Keratinocyte (primary cell): ENCODE measurements around the gene MAD2L2. TPM values are rescaled to one million over a fixed set of nuclear protein-coding genes. Genes with fewer than 3 reads are reported as not detected.

Source experiments
- DNase-seq: peaks from one replicate; pipeline ENCODE4 v3.0.0-alpha.2; 2011; ENCODE audit warnings: low read depth, missing footprints, low spot score
- FAIRE-seq: peaks from 2 replicates; lab custom pipeline; 2011; peaks lifted over from hg19 to GRCh38; lab: Jason Lieb, UNC
- H2AFZ ChIP-seq: 2 replicates; pipeline ENCODE4 v1.6.0; 2012; ENCODE audit warnings: low read length, control low read depth, inconsistent platforms; ENCODE audit not compliant: control insufficient read depth
- H3K27ac ChIP-seq: 2 replicates; pipeline ENCODE4 v1.5.1; 2011; ENCODE audit warnings: low read length; ENCODE audit not compliant: control insufficient read depth, insufficient read depth
- H3K27me3 ChIP-seq: 3 replicates; pipeline ENCODE4 v1.6.0; 2011; ENCODE audit warnings: low read length; ENCODE audit not compliant: control insufficient read depth, insufficient read depth; ENCODE audit errors: extremely low read depth
- H3K36me3 ChIP-seq, 2 experiments: 2 replicates in 1 of 2; 3 replicates in 1 of 2; pipeline ENCODE4 v1.5.1; 2011; ENCODE audit warnings: low read length in 2 of 2, mild to moderate bottlenecking in 1 of 2; ENCODE audit not compliant: control insufficient read depth in 2 of 2, insufficient read depth in 2 of 2; ENCODE audit errors: extremely low read depth in 1 of 2
- H3K4me1 ChIP-seq: 3 replicates; pipeline ENCODE4 v1.5.1; 2011; ENCODE audit warnings: low read length; ENCODE audit not compliant: control insufficient read depth, insufficient read depth; ENCODE audit errors: extremely low read depth
- H3K4me2 ChIP-seq: 3 replicates; pipeline ENCODE4 v1.6.0; 2011; ENCODE audit warnings: low read depth, low read length; ENCODE audit not compliant: control insufficient read depth, insufficient read depth; ENCODE audit errors: extremely low read depth
- H3K4me3 ChIP-seq, 3 experiments: fragments of 200-600 bp in 1 of 3; sonication (generic) in 1 of 3; 2 replicates in 2 of 3; 3 replicates in 1 of 3; pipeline ENCODE4 v1.5.1; 2011 to 2016; ENCODE audit warnings: low read length in 3 of 3, mild to moderate bottlenecking in 3 of 3, control low read depth in 2 of 3, inconsistent platforms in 1 of 3, low read depth in 1 of 3, mixed read lengths in 1 of 3, mixed run types in 1 of 3, moderate library complexity in 1 of 3; ENCODE audit not compliant: control insufficient read depth in 2 of 3, insufficient read depth in 2 of 3; ENCODE audit errors: extremely low read depth in 1 of 3
- H3K79me2 ChIP-seq: 2 replicates; pipeline ENCODE4 v1.6.0; 2012; ENCODE audit warnings: low read length; ENCODE audit not compliant: control insufficient read depth, insufficient read depth
- H3K9ac ChIP-seq: 3 replicates; pipeline ENCODE4 v1.6.0; 2011; ENCODE audit warnings: low read length; ENCODE audit not compliant: control insufficient read depth, insufficient read depth; ENCODE audit errors: extremely low read depth
- H3K9me1 ChIP-seq: 3 replicates; pipeline ENCODE4 v1.6.0; 2011; ENCODE audit warnings: low read length; ENCODE audit not compliant: control insufficient read depth, insufficient read depth; ENCODE audit errors: extremely low read depth
- H3K9me3 ChIP-seq: 2 replicates; pipeline ENCODE4 v1.5.1; 2012; ENCODE audit warnings: low read depth, low read length; ENCODE audit not compliant: control insufficient read depth
- H4K20me1 ChIP-seq: 3 replicates; pipeline ENCODE4 v1.6.0; 2011; ENCODE audit warnings: low read length; ENCODE audit not compliant: control insufficient read depth, insufficient read depth; ENCODE audit errors: extremely low read depth
- EZH2 ChIP-seq: IDR thresholded peaks from one replicate; pipeline ENCODE4 v1.6.1; 2012; ENCODE audit warnings: inconsistent platforms, mild to moderate bottlenecking, low read length, moderate library complexity
- dilution Hi-C: fragments of 300-500 bp; cut with MboI; formaldehyde crosslinking; loops from one replicate; pipeline ENCODE4 v1.7.0; 2020; ENCODE audit warnings: low sequenced_read_pairs; ENCODE audit not compliant: extremely low pct_ligation_motif_present
- polyA plus RNA-seq, 5 experiments: library from polyadenylated mRNA; depleted of rRNA in 3 of 5; stranded (reverse) in 3 of 5; stranded (forward) in 1 of 5; unstranded in 1 of 5; fragments of >200 nt; gene quantifications; 1 replicate in 1 of 5; 2 replicates in 3 of 5; 3 replicates in 1 of 5; pipeline versions ENCODE4 v1.2.1 to v1.2.3, GENCODE V29; 2011 to 2012; ENCODE audit warnings: missing spikeins in 2 of 5, low read depth in 1 of 5, low replicate concordance in 1 of 5
- TF ChIP-seq, protein P1 (sequence below), 3 experiments: IDR thresholded peaks in 1 of 3; conservative IDR thresholded peaks in 1 of 3; optimal IDR thresholded peaks in 1 of 3; 2 replicates in 2 of 3; 3 replicates in 1 of 3; pipeline versions ENCODE3 to v1.5.1; 2011; ENCODE audit warnings: low read length in 3 of 3, mild to moderate bottlenecking in 3 of 3, moderate library complexity in 2 of 3, control low read depth in 1 of 3, inconsistent platforms in 1 of 3; ENCODE audit not compliant: insufficient read depth in 2 of 3; ENCODE audit errors: extremely low read depth in 1 of 3

Gene MAD2L2
- polyA plus RNA-seq, 1 donor (not counting 4 experiments of a cell fraction or from before 2014, with no cell fraction given), result 24.8 TPM

DNA sequence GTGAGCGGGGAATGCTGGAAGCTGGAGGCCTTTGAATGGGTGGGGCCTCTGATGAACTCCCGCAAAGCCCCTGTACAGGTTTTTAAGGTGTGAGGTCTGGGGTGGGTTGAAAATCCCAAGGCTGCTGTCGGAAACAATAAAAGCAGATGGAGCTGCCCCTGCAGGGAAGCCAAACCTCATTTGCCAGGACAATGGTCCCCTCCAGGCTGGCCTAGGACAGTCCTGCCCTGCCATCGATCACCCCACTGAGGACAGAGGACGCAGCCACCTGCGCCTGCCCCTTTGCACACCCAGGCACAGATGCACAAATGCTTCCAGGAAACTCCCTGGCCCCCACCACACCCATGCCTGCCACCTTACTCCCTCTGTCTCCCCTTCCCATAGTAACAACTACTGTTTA, 14.9 kb upstream of the MAD2L2 start:
- no peak for DNase-seq
- H3K27me3 ChIP-seq, result peaks cover 55% of the 10 kb centered on the region
- H3K27ac ChIP-seq, result no peak overlapping the region
- dilution Hi-C loops, result no loop called here
- H3K4me1 ChIP-seq, result peaks cover 13% of the 10 kb centered on the region
- H3K9me3 ChIP-seq, result no peaks in the 10 kb centered on the region
- H3K9ac ChIP-seq, result no peak overlapping the region
- no peak overlapping the region for H3K4me3 ChIP-seq
- no peak for TF ChIP-seq EZH2
- TF ChIP-seq, protein P1, sequence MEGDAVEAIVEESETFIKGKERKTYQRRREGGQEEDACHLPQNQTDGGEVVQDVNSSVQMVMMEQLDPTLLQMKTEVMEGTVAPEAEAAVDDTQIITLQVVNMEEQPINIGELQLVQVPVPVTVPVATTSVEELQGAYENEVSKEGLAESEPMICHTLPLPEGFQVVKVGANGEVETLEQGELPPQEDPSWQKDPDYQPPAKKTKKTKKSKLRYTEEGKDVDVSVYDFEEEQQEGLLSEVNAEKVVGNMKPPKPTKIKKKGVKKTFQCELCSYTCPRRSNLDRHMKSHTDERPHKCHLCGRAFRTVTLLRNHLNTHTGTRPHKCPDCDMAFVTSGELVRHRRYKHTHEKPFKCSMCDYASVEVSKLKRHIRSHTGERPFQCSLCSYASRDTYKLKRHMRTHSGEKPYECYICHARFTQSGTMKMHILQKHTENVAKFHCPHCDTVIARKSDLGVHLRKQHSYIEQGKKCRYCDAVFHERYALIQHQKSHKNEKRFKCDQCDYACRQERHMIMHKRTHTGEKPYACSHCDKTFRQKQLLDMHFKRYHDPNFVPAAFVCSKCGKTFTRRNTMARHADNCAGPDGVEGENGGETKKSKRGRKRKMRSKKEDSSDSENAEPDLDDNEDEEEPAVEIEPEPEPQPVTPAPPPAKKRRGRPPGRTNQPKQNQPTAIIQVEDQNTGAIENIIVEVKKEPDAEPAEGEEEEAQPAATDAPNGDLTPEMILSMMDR (optimal IDR thresholded peaks at IDR 0.05 in 1 of 3, IDR thresholded peaks at IDR 0.05 in 1 of 3, conservative IDR thresholded peaks at IDR 0.05 in 1 of 3; ENCODE audit: extremely low read depth in 1 of 3, insufficient read depth in 2 of 3, low read length in 3 of 3), result no peak
- H2AFZ ChIP-seq, result no peak overlapping the region
- H4K20me1 ChIP-seq, result no peaks in the 10 kb centered on the region
- FAIRE-seq, result no peak
- H3K9me1 ChIP-seq, result no peaks in the 10 kb centered on the region
- no peaks in the 10 kb centered on the region for H3K36me3 ChIP-seq
- no peaks in the 10 kb centered on the region for H3K79me2 ChIP-seq
- no peak overlapping the region for H3K4me2 ChIP-seq

GRCh38 chr1:11693917-11694316, 13.0 kb upstream of the MAD2L2 start:
- no peak overlapping the region for H2AFZ ChIP-seq
- peaks cover 14% of the 10 kb centered on the region for H3K4me1 ChIP-seq
- no peaks in the 10 kb centered on the region for H3K9me1 ChIP-seq
- FAIRE-seq (no peak), DNase-seq (no peak)
- no peaks in the 10 kb centered on the region for H3K79me2 ChIP-seq
- no peak overlapping the region for H3K9ac ChIP-seq
- no peak overlapping the region for H3K27ac ChIP-seq
- H3K4me2 ChIP-seq, result no peak overlapping the region
- TF ChIP-seq, protein P1 (optimal IDR thresholded peaks at IDR 0.05 in 1 of 3, IDR thresholded peaks at IDR 0.05 in 1 of 3, conservative IDR thresholded peaks at IDR 0.05 in 1 of 3; ENCODE audit: extremely low read depth in 1 of 3, insufficient read depth in 2 of 3, low read length in 3 of 3), result no peak
- TF ChIP-seq EZH2, result no peak
- H4K20me1 ChIP-seq, result no peaks in the 10 kb centered on the region
- dilution Hi-C loops, result no loop called here
- no peak overlapping the region for H3K4me3 ChIP-seq
- H3K36me3 ChIP-seq, result no peaks in the 10 kb centered on the region
- no peaks in the 10 kb centered on the region for H3K9me3 ChIP-seq
- peaks cover 66% of the 10 kb centered on the region for H3K27me3 ChIP-seq
